MM.1S (cell line): ENCODE results near the gene DIS3L2.

Source experiments
- DNase-seq: peaks from one replicate; pipeline ENCODE4 v3.0.0-alpha.2; 2015
- H2AFZ ChIP-seq: fragments of 300-600 bp; sonication (generic); 2 replicates; pipeline ENCODE4 v1.6.0; 2016; ENCODE audit warnings: antibody characterized with exemption, low read length
- H3F3A ChIP-seq: fragments of 300-600 bp; sonication (generic); 2 replicates; pipeline ENCODE4 v1.6.1; 2016; ENCODE audit warnings: mild to moderate bottlenecking, antibody characterized with exemption, low read length, moderate library complexity, mixed read lengths; ENCODE audit not compliant: insufficient read depth
- H3K27ac ChIP-seq: fragments of 300-600 bp; sonication (generic); 2 replicates; pipeline ENCODE4 v1.5.1; 2016; ENCODE audit warnings: mild to moderate bottlenecking, low read length
- H3K27me3 ChIP-seq: fragments of 300-600 bp; sonication (generic); replicated peaks from 2 replicates; pipeline ENCODE4 v1.6.0; 2016; ENCODE audit warnings: low read length; ENCODE audit not compliant: insufficient read depth
- H3K36me3 ChIP-seq: fragments of 300-600 bp; sonication (generic); replicated peaks from 2 replicates; pipeline ENCODE4 v1.6.1; 2016; ENCODE audit warnings: mild to moderate bottlenecking, low read length, mixed read lengths; ENCODE audit not compliant: insufficient read depth
- H3K4me1 ChIP-seq: fragments of 300-600 bp; sonication (generic); 2 replicates; pipeline ENCODE4 v1.6.1; 2016; ENCODE audit warnings: low read length, mixed read lengths
- H3K4me2 ChIP-seq: fragments of 300-600 bp; sonication (generic); 2 replicates; pipeline ENCODE4 v1.6.0; 2016; ENCODE audit warnings: low read depth, low read length
- H3K4me3 ChIP-seq: fragments of 300-600 bp; sonication (generic); 2 replicates; pipeline ENCODE4 v1.5.1; 2016; ENCODE audit warnings: low read length, mixed read lengths
- H3K79me2 ChIP-seq: fragments of 300-600 bp; sonication (generic); 2 replicates; pipeline ENCODE4 v1.6.1; 2016; ENCODE audit warnings: mixed run types, low read length, mixed read lengths
- H3K9ac ChIP-seq: fragments of 300-600 bp; sonication (generic); 2 replicates; pipeline ENCODE4 v1.6.1; 2016; ENCODE audit warnings: low read length, mixed read lengths
- H3K9me2 ChIP-seq: fragments of 300-600 bp; sonication (generic); replicated peaks from 2 replicates; pipeline ENCODE4 v1.6.1; 2016; ENCODE audit warnings: mild to moderate bottlenecking, low read length, mixed read lengths; ENCODE audit not compliant: insufficient read depth
- H3K9me3 ChIP-seq: fragments of 300-600 bp; sonication (generic); replicated peaks from 2 replicates; pipeline ENCODE4 v1.6.1; 2016; ENCODE audit warnings: mild to moderate bottlenecking, low read length, mixed read lengths; ENCODE audit not compliant: insufficient read depth
- H4K20me1 ChIP-seq: fragments of 300-600 bp; sonication (generic); 2 replicates; pipeline ENCODE4 v1.6.1; 2016; ENCODE audit warnings: mild to moderate bottlenecking, low read length, moderate library complexity, mixed read lengths; ENCODE audit not compliant: insufficient read depth
- EZH2 ChIP-seq: fragments of 300-600 bp; sonication (generic); optimal IDR thresholded peaks from 2 replicates; pipeline ENCODE3; 2017; ENCODE audit warnings: low read depth, mild to moderate bottlenecking, antibody characterized with exemption, low read length, mixed read lengths
- EZH2phosphoT487 ChIP-seq: fragments of 300-600 bp; sonication (generic); IDR thresholded peaks from 2 replicates; pipeline ENCODE4 v1.6.1; 2018; ENCODE audit warnings: antibody characterized with exemption, low read length
- TF ChIP-seq, protein P1 (sequence below): fragments of 300-600 bp; sonication (generic); IDR thresholded peaks from 2 replicates; pipeline ENCODE4 v1.5.1; 2016; ENCODE audit warnings: antibody characterized with exemption, low read length, mixed read lengths

DIS3L2 gene

GRCh38 chr2:232352511-232353091 lies 391.1 kb downstream of the DIS3L2 start:
- Histone ChIP-seq H3K4me2 (no peak overlapping the region), H3K9ac (no peak overlapping the region), H3K9me2 (no peaks in the 10 kb centered on the region), H3K36me3 (no peaks in the 10 kb centered on the region), H3F3A (no peaks in the 10 kb centered on the region), H3K79me2 (no peaks in the 10 kb centered on the region), H3K27ac (no peak overlapping the region), H3K4me1 (peaks cover 10% of the 10 kb centered on the region), H2AFZ (no peak overlapping the region), H4K20me1 (no peaks in the 10 kb centered on the region), H3K27me3 (peaks cover 18% of the 10 kb centered on the region), H3K9me3 (no peaks in the 10 kb centered on the region), H3K4me3 (no peak overlapping the region)
- TF ChIP-seq EZH2 = no peak
- no peak for TF ChIP-seq EZH2phosphoT487
- TF ChIP-seq, protein P1, sequence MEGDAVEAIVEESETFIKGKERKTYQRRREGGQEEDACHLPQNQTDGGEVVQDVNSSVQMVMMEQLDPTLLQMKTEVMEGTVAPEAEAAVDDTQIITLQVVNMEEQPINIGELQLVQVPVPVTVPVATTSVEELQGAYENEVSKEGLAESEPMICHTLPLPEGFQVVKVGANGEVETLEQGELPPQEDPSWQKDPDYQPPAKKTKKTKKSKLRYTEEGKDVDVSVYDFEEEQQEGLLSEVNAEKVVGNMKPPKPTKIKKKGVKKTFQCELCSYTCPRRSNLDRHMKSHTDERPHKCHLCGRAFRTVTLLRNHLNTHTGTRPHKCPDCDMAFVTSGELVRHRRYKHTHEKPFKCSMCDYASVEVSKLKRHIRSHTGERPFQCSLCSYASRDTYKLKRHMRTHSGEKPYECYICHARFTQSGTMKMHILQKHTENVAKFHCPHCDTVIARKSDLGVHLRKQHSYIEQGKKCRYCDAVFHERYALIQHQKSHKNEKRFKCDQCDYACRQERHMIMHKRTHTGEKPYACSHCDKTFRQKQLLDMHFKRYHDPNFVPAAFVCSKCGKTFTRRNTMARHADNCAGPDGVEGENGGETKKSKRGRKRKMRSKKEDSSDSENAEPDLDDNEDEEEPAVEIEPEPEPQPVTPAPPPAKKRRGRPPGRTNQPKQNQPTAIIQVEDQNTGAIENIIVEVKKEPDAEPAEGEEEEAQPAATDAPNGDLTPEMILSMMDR = no peak
- DNase-seq = no peak

- Histone ChIP-seq H3K4me3 (no peak overlapping the region), H3K27me3 (peaks cover 18% of the 10 kb centered on the region), H3K9me2 (no peaks in the 10 kb centered on the region), H3F3A (no peaks in the 10 kb centered on the region), H4K20me1 (no peaks in the 10 kb centered on the region), H3K79me2 (no peaks in the 10 kb centered on the region), H3K4me2 (no peak overlapping the region), H3K36me3 (no peaks in the 10 kb centered on the region), H3K9me3 (no peaks in the 10 kb centered on the region), H2AFZ (no peak overlapping the region), H3K4me1 (peaks cover 10% of the 10 kb centered on the region), H3K9ac (no peak overlapping the region), H3K27ac (no peak overlapping the region)
- no peak for DNase-seq
- TF ChIP-seq, protein P1 = no peak
- TF ChIP-seq EZH2 (no peak), EZH2phosphoT487 (no peak)
Observed at GRCh38 chr2:232353096-232353495, 391.6 kb downstream of the DIS3L2 start.

GRCh38 chr2:232353660-232354059 lies 392.1 kb downstream of the DIS3L2 start:
- Histone ChIP-seq H3K4me3 (no peak overlapping the region), H3K36me3 (no peaks in the 10 kb centered on the region), H3K79me2 (no peaks in the 10 kb centered on the region), H3K4me1 (peaks cover 7% of the 10 kb centered on the region), H3K9me3 (no peaks in the 10 kb centered on the region), H2AFZ (no peak overlapping the region), H3K9me2 (no peaks in the 10 kb centered on the region), H3K27me3 (peaks cover 18% of the 10 kb centered on the region), H3K4me2 (no peak overlapping the region), H3K9ac (no peak overlapping the region), H4K20me1 (no peaks in the 10 kb centered on the region), H3F3A (no peaks in the 10 kb centered on the region), H3K27ac (no peak overlapping the region)
- TF ChIP-seq, protein P1 = no peak
- TF ChIP-seq EZH2 (no peak), EZH2phosphoT487 (no peak)
- no peak for DNase-seq
